ENCODE measurements around the gene PPP2R2D. TPM values are rescaled to one million over a fixed set of nuclear protein-coding genes. Genes with fewer than 3 reads are reported as not detected.
A peak's percentile ranks its signal among the peaks of the same experiment; 100 is the strongest.

PPP2R2D gene
- total RNA-seq, 4 donors from 2014 or later = 22.4 to 33.7 (median 29.1) TPM

GRCh38 chr10:131997366-131998049 lies 96.7 kb downstream of the PPP2R2D start:
- Histone ChIP-seq H3K27ac (peak overlapping the region; percentile 88 to 97 (median 92)), H3K9me3 (no peaks in the 10 kb centered on the region), H3K36me3 (no peaks in the 10 kb centered on the region), H3K4me3 (peak overlapping the region; percentile 29 to 51 (median 36)), H3K4me1 (peaks cover 28 to 47% of the 10 kb centered on the region in 2 donors), H3K27me3 (no peaks in the 10 kb centered on the region)
- intact Hi-C loops (cut with DNase I; ENCODE audit: low total_unique reads) = loop anchor here (1.0 kb wide), 1 partner anchor 15 kb away; no protein-coding TSS in a partner anchor
- DNase-seq (peak; percentile 92), ATAC-seq (peak; percentile 96 to 97)
- TF ChIP-seq CTCF (IDR thresholded peaks at IDR 0.05 in 4 of 5, conservative IDR thresholded peaks at IDR 0.05 in 1 of 5) (peak in 1 of 5 experiments; percentile 16), POLR2A (IDR thresholded peaks at IDR 0.05) (peak; percentile 17 to 53)
- in situ Hi-C loops (cut with MboI; ENCODE audit: low sequenced_read_pairs in 4 of 4) = no loop called here

GRCh38 chr10:131998050-131998844 lies 97.4 kb downstream of the PPP2R2D start:
- peaks cover 28 to 47% of the 10 kb centered on the region in 2 donors for H3K4me1 ChIP-seq
- no peaks in the 10 kb centered on the region for H3K9me3 ChIP-seq
- H3K4me3 ChIP-seq = peak overlapping the region in 3 of 4 donors; percentile 17 to 51 (median 18)
- TF ChIP-seq CTCF (IDR thresholded peaks at IDR 0.05 in 4 of 5, conservative IDR thresholded peaks at IDR 0.05 in 1 of 5) (no peak), POLR2A (IDR thresholded peaks at IDR 0.05) (no peak)
- peak overlapping the region; percentile 88 to 97 (median 92) for H3K27ac ChIP-seq
- no peak for DNase-seq
- H3K27me3 ChIP-seq = no peaks in the 10 kb centered on the region
- in situ Hi-C loops (cut with MboI; ENCODE audit: low sequenced_read_pairs in 4 of 4) = no loop called here
- ATAC-seq = peak in 1 of 2 donors; percentile 1
- no peaks in the 10 kb centered on the region for H3K36me3 ChIP-seq
- intact Hi-C loops (cut with DNase I; ENCODE audit: low total_unique reads) = no loop called here

GRCh38 chr10:131998845-131999681 lies 98.3 kb downstream of the PPP2R2D start:
- ATAC-seq (no peak), DNase-seq (no peak)
- Histone ChIP-seq H3K4me3 (no peak overlapping the region), H3K36me3 (no peaks in the 10 kb centered on the region), H3K27ac (peak overlapping the region; percentile 88 to 97 (median 92)), H3K4me1 (peaks cover 28 to 45% of the 10 kb centered on the region in 2 donors), H3K9me3 (no peaks in the 10 kb centered on the region), H3K27me3 (no peaks in the 10 kb centered on the region)
- intact Hi-C loops (cut with DNase I; ENCODE audit: low total_unique reads) = no loop called here
- TF ChIP-seq CTCF (IDR thresholded peaks at IDR 0.05 in 4 of 5, conservative IDR thresholded peaks at IDR 0.05 in 1 of 5) (no peak), POLR2A (IDR thresholded peaks at IDR 0.05) (no peak)
- in situ Hi-C loops (cut with MboI; ENCODE audit: low sequenced_read_pairs in 4 of 4) = no loop called here

- H3K27me3 ChIP-seq = no peaks in the 10 kb centered on the region
- TF ChIP-seq POLR2A (IDR thresholded peaks at IDR 0.05) = peak in 1 of 2 donors; percentile 30
- TF ChIP-seq CTCF (IDR thresholded peaks at IDR 0.05 in 4 of 5, conservative IDR thresholded peaks at IDR 0.05 in 1 of 5) = peak in 1 of 5 experiments; percentile 36
- intact Hi-C loops (cut with DNase I; ENCODE audit: low total_unique reads) = loop anchor here (1.0 kb wide), 1 partner anchor 22 kb away; no protein-coding TSS in a partner anchor
- peak overlapping the region in 1 of 4 donors; percentile 21 for H3K27ac ChIP-seq
- H3K4me3 ChIP-seq = peak overlapping the region in 2 of 4 donors; percentile 1 to 15
- H3K9me3 ChIP-seq = no peaks in the 10 kb centered on the region
- peaks cover 20 to 31% of the 10 kb centered on the region in 2 donors for H3K4me1 ChIP-seq
- no peaks in the 10 kb centered on the region for H3K36me3 ChIP-seq
- DNase-seq (no peak), ATAC-seq (no peak)
- in situ Hi-C loops (cut with MboI; ENCODE audit: low sequenced_read_pairs in 4 of 4) = no loop called here
Measured at GRCh38 chr10:132001238-132001972, 100.6 kb downstream of the PPP2R2D start.

Measured in gastrocnemius medialis (tissue), 4 donors.